ENCODE data around the gene DNASE2B.

DNA sequence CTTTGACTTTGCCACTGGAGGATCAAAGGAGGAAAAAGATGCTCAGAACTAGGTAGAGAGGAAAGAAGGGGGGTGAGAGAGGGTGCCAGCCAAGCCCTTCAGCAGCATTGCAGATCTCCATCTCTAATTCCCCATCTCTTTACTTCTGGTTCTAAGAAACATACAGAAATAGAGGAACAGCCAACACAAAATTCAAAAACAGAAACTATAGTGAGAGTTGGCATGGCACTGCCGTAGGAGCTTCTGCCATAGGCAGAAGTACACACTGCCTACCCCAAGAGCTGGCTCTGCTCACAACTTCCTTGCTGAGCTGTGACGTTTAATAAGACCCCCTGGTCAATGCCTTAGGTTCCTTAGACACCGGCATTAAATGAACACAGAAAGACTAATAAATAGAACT, 54.2 kb downstream of the DNASE2B start:
- TF ChIP-seq EZH2 (IDR thresholded peaks at IDR 0.05; ENCODE audit: low read length, unreplicated experiment) (no peak), CTCF (conservative IDR thresholded peaks at IDR 0.05; ENCODE audit: low read depth, low read length) (no peak)
